H1 (cell line): ENCODE data around the gene AMH. TPM values are rescaled to one million over a fixed set of nuclear protein-coding genes. Genes with fewer than 3 reads are reported as not detected.

Experiments
- CTCF ChIA-PET: fragments of 300-600 bp; sonication (Branson Sonifier 250); formaldehyde crosslinking; loops from one replicate; lab custom pipeline; 2021; ENCODE audit not compliant: partially characterized antibody; lab: Charles Lee
- POLR2A ChIA-PET: fragments of 300-600 bp; sonication (Branson Sonifier 250); formaldehyde crosslinking; loops from one replicate; lab custom pipeline; 2021; ENCODE audit warnings: inconsistent platforms; ENCODE audit not compliant: partially characterized antibody; lab: Charles Lee
- DNase-seq, 2 experiments: peaks; one replicate each; pipeline versions ENCODE4 v3.0.0 to v3.0.0-alpha.2; 2010 to 2022; ENCODE audit warnings: low spot score in 2 of 2, low read depth in 1 of 2, mixed read lengths in 1 of 2
- FAIRE-seq: peaks from 2 replicates; lab custom pipeline; 2011; peaks lifted over from hg19 to GRCh38; lab: Jason Lieb, UNC
- H2AFZ ChIP-seq: 2 replicates; pipeline ENCODE4 v1.8.1; 2012; ENCODE audit warnings: low read length, inconsistent platforms
- H2AK5ac ChIP-seq: 2 replicates; pipeline ENCODE4 v1.6.1; 2013; ENCODE audit warnings: low read depth, low read length
- H2BK120ac ChIP-seq: replicated peaks from 2 replicates; pipeline ENCODE3; 2013; ENCODE audit warnings: low read depth, low read length, inconsistent platforms
- H2BK12ac ChIP-seq: 2 replicates; pipeline ENCODE4 v1.6.1; 2013; ENCODE audit warnings: low read depth, low read length
- H2BK15ac ChIP-seq: 2 replicates; pipeline ENCODE4 v1.6.1; 2013; ENCODE audit warnings: low read length
- H2BK20ac ChIP-seq: 2 replicates; pipeline ENCODE4 v1.6.1; 2013; ENCODE audit warnings: low read length
- H2BK5ac ChIP-seq: 2 replicates; pipeline ENCODE4 v1.6.1; 2013; ENCODE audit warnings: low read depth, low read length
- H3K14ac ChIP-seq: 2 replicates; pipeline ENCODE4 v1.6.1; 2013; ENCODE audit warnings: inconsistent platforms; ENCODE audit not compliant: insufficient read length
- H3K18ac ChIP-seq: 2 replicates; pipeline ENCODE4 v1.6.1; 2013; ENCODE audit warnings: low read length; ENCODE audit errors: extremely low read depth
- H3K23ac ChIP-seq: 2 replicates; pipeline ENCODE4 v1.6.1; 2013; ENCODE audit warnings: inconsistent platforms; ENCODE audit not compliant: insufficient read length
- H3K23me2 ChIP-seq: 2 replicates; pipeline ENCODE4 v1.6.1; 2013; ENCODE audit warnings: low read depth, low read length
- H3K27ac ChIP-seq: 2 replicates; pipeline ENCODE4 v1.6.1; 2011; ENCODE audit warnings: low read depth, low read length, inconsistent platforms
- H3K27me3 ChIP-seq, 4 experiments: replicated peaks in 1 of 4; 1 replicate in 1 of 4; 2 replicates in 3 of 4; pipeline versions ENCODE4 v1.6.1 to v1.8.1; 2011 to 2013; ENCODE audit warnings: low read length in 3 of 4, mild to moderate bottlenecking in 3 of 4, inconsistent platforms in 2 of 4, mixed read lengths in 2 of 4, moderate library complexity in 1 of 4; ENCODE audit not compliant: control insufficient read depth in 3 of 4, insufficient read depth in 3 of 4; ENCODE audit errors: extremely low read depth in 1 of 4
- H3K36me3 ChIP-seq, 4 experiments: 2 replicates each; pipeline versions ENCODE4 v1.6.1 to v1.8.1; 2011 to 2013; ENCODE audit warnings: mild to moderate bottlenecking in 4 of 4, low read length in 3 of 4, moderate library complexity in 2 of 4, control low read depth in 1 of 4, inconsistent platforms in 1 of 4; ENCODE audit not compliant: insufficient read depth in 4 of 4, control insufficient read depth in 2 of 4
- H3K4ac ChIP-seq: replicated peaks from 2 replicates; pipeline ENCODE3; 2013; ENCODE audit warnings: low read length, low read depth, mixed read lengths, inconsistent platforms; ENCODE audit not compliant: insufficient read length
- H3K4me1 ChIP-seq, 4 experiments: replicated peaks in 1 of 4; 1 replicate in 1 of 4; 2 replicates in 3 of 4; pipeline versions ENCODE4 v1.6.1 to v1.8.1; 2011 to 2013; ENCODE audit warnings: low read length in 3 of 4, inconsistent platforms in 2 of 4, mixed read lengths in 1 of 4; ENCODE audit not compliant: insufficient read depth in 4 of 4, control insufficient read depth in 3 of 4
- H3K4me2 ChIP-seq, 2 experiments: 2 replicates each; pipeline versions ENCODE4 v1.6.1 to v1.8.1; 2011 to 2013; ENCODE audit warnings: low read depth in 2 of 2, low read length in 2 of 2, control low read depth in 1 of 2, inconsistent platforms in 1 of 2, mild to moderate bottlenecking in 1 of 2; ENCODE audit not compliant: insufficient read depth in 1 of 2
- H3K4me3 ChIP-seq, 4 experiments: fragments of 200-600, 300-600 bp in 1 of 4; sonication (generic), shearing (Covaris generic), sonication (Bioruptor Twin) in 1 of 4; 2 replicates each; pipeline versions ENCODE4 v1.5.1 to v1.8.1; 2011 to 2016; ENCODE audit warnings: low read length in 4 of 4, low read depth in 3 of 4, control low read depth in 2 of 4, inconsistent platforms in 2 of 4, mild to moderate bottlenecking in 2 of 4, mixed read lengths in 1 of 4, moderate library complexity in 1 of 4; ENCODE audit not compliant: insufficient read depth in 2 of 4; ENCODE audit errors: extremely low read depth in 1 of 4
- H3K56ac ChIP-seq: replicated peaks from 2 replicates; pipeline ENCODE3; 2013; ENCODE audit warnings: low read depth, mild to moderate bottlenecking, mixed read lengths, low read length, inconsistent platforms; ENCODE audit not compliant: insufficient read length
- H3K79me1 ChIP-seq: 2 replicates; pipeline ENCODE4 v1.6.1; 2013; ENCODE audit warnings: low read depth, low read length, control low read depth
- H3K79me2 ChIP-seq, 2 experiments: 2 replicates each; pipeline versions ENCODE4 v1.6.1 to v1.8.1; 2012 to 2013; ENCODE audit warnings: low read length in 2 of 2, mild to moderate bottlenecking in 2 of 2, inconsistent platforms in 1 of 2; ENCODE audit not compliant: insufficient read depth in 2 of 2, control insufficient read depth in 1 of 2
- H3K9ac ChIP-seq, 4 experiments: replicated peaks in 1 of 4; 1 replicate in 1 of 4; 2 replicates in 3 of 4; pipeline versions ENCODE4 v1.6.1 to v1.8.1; 2011 to 2013; ENCODE audit warnings: low read depth in 3 of 4, low read length in 3 of 4, control low read depth in 2 of 4, mild to moderate bottlenecking in 2 of 4, moderate library complexity in 2 of 4, inconsistent platforms in 1 of 4; ENCODE audit errors: extremely low read depth in 1 of 4
- H3K9me3 ChIP-seq, 2 experiments: 2 replicates each; pipeline versions ENCODE4 v1.6.1 to v1.8.1; 2012 to 2013; ENCODE audit warnings: mild to moderate bottlenecking in 2 of 2, moderate library complexity in 2 of 2, control low read depth in 1 of 2, inconsistent platforms in 1 of 2, low read depth in 1 of 2, low read length in 1 of 2, mixed read lengths in 1 of 2; ENCODE audit not compliant: insufficient read depth in 2 of 2
- H4K20me1 ChIP-seq, 2 experiments: replicated peaks in 1 of 2; 2 replicates each; pipeline versions ENCODE3 to v1.8.1; 2011 to 2013; ENCODE audit warnings: inconsistent platforms in 2 of 2, low read length in 2 of 2, mild to moderate bottlenecking in 1 of 2; ENCODE audit not compliant: insufficient read depth in 2 of 2, control insufficient read depth in 1 of 2
- H4K5ac ChIP-seq: 2 replicates; pipeline ENCODE4 v1.6.1; 2013; ENCODE audit warnings: low read length, low read depth, mixed read lengths, inconsistent platforms; ENCODE audit not compliant: insufficient read length
- H4K8ac ChIP-seq: 2 replicates; pipeline ENCODE4 v1.8.0; 2013; ENCODE audit warnings: mild to moderate bottlenecking, moderate library complexity, low read length, inconsistent platforms; ENCODE audit not compliant: insufficient read depth; ENCODE audit errors: extremely low read depth
- H4K91ac ChIP-seq: replicated peaks from 2 replicates; pipeline ENCODE3; 2013; ENCODE audit warnings: low read length, mixed read lengths, inconsistent platforms; ENCODE audit not compliant: insufficient read length
- FOSL1 ChIP-seq: IDR thresholded peaks from 2 replicates; pipeline ENCODE4 v1.6.1; 2011; ENCODE audit warnings: mild to moderate bottlenecking, low read depth, low read length, moderate library complexity; ENCODE audit not compliant: insufficient read depth
- KDM1A ChIP-seq: fragments of 200-600, 300-600 bp; sonication (generic); IDR thresholded peaks from 2 replicates; pipeline ENCODE4 v1.7.1; 2016; ENCODE audit warnings: mild to moderate bottlenecking, low read length, borderline replicate concordance
- WGBS, 2 experiments: shearing (Covaris generic) in 1 of 2; methylation state at CpG; one replicate each; pipeline versions ENCODE4 v1.1.6 to v1.1.7; 2013 to 2015; ENCODE audit warnings: low lambda C conversion rate in 2 of 2, mixed read lengths in 2 of 2, inconsistent platforms in 1 of 2, low coverage in 1 of 2, missing lambda C conversion rate in 1 of 2; ENCODE audit not compliant: insufficient replicate concordance in 2 of 2, insufficient coverage in 1 of 2, insufficient read length in 1 of 2; ENCODE audit errors: extremely low coverage in 1 of 2, missing lambda C conversion rate in 1 of 2; 5-methylcytosine and 5-hydroxymethylcytosine counted together
- polyA plus RNA-seq, 7 experiments: library from polyadenylated mRNA; depleted of rRNA in 3 of 7; stranded (reverse) in 5 of 7; unstranded in 2 of 7; fragments of >200 nt in 5 of 7; fragments of 200-250 nt in 2 of 7; gene quantifications; 1 replicate in 5 of 7; 2 replicates in 1 of 7; 4 replicates in 1 of 7; pipeline versions ENCODE4 v1.2.1 to v1.2.3, GENCODE V29; 2011 to 2013; ENCODE audit warnings: missing spikeins in 2 of 7, mixed read lengths in 2 of 7
- total RNA-seq: library from RNA; stranded (reverse); fragmentation: NEBNext Ultra II Directional; extraction: Animal tissue kit (Norgen Biotek cat#: 25700); gene quantifications from 2 replicates; pipeline ENCODE4 v1.2.1, GENCODE V29; 2021

The AMH gene
- total and polyA plus RNA-seq, 2 of the 8 experiments (the other 6 are each of a cell fraction or from before 2014, with no cell fraction given), result 10.5 to 15.4 TPM

DNA sequence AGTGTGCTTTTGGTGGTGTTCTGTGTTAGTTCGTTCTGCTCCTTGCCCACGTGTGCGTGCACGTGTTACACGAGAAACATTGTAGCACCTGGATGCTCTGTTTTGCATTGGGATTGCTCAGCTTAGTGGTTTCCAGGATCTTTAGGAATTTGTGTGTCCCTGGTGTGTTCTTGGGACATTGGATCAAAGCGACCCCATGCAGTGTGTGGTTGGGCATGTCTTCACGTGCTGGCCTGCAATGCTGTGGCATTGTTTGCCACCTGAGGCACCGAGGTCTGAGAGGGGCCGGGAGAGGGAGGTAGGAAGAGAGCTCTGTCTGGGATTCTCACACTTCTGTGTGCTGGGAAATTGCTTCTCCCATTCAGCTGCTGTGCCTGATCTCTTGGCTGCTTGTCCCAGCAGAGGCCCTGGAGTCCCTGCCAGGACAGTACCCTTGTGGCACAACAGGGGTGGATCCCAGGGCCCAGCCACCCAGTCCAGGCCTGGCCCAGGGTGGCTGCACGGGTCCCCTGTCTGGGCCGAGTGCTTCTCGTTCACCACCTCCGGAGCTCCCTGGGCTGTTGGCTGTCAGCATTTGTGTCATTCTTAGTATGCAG is 24.3 kb upstream of the AMH start:
- no peak overlapping the region for H2BK15ac ChIP-seq
- H3K79me2 ChIP-seq, result no peaks in the 10 kb centered on the region
- H2BK20ac ChIP-seq, result no peak overlapping the region
- H3K4ac ChIP-seq, result no peak overlapping the region
- H2BK5ac ChIP-seq, result peak overlapping the region; percentile 61
- no peak overlapping the region for H2BK12ac ChIP-seq
- H3K36me3 ChIP-seq, result peaks cover 4 to 54% (median 15%) of the 10 kb centered on the region in 4 experiments
- H3K27me3 ChIP-seq, result no peaks in the 10 kb centered on the region
- peak overlapping the region; percentile 29; the same call in 1 of the 2 replicates for H3K27ac ChIP-seq
- no peak for FAIRE-seq
- peaks cover 0 to 12% of the 10 kb centered on the region in 2 experiments for H4K20me1 ChIP-seq
- H3K18ac ChIP-seq, result no peak overlapping the region
- DNase-seq, result no peak
- H2BK120ac ChIP-seq, result no peak overlapping the region
- no peak for TF ChIP-seq KDM1A
- no peak for TF ChIP-seq FOSL1
- CTCF ChIA-PET, result interaction anchor here (1.2 to 2.0 kb wide), 2 partner anchors 11 to 28 kb away, joined by 6 to 7 read pairs; no protein-coding TSS in a partner anchor
- no peak overlapping the region for H3K9ac ChIP-seq
- no peak overlapping the region for H4K91ac ChIP-seq
- H3K23me2 ChIP-seq, result no peaks in the 10 kb centered on the region
- no peaks in the 10 kb centered on the region for H3K9me3 ChIP-seq
- H3K56ac ChIP-seq, result no peak overlapping the region
- 98% methylated on average over 10 of the region's 13 CpGs; no CpG with 5 or more reads in 1 of the 2 experiments for WGBS, 2 experiments
- H4K8ac ChIP-seq, result no peak overlapping the region; the same call in 1 of the 2 replicates
- POLR2A ChIA-PET, result interaction anchor here (0.5 to 1.4 kb wide), 3 partner anchors 9 to 309 kb away, joined by 3 to 4 read pairs (median 3); no protein-coding TSS in a partner anchor
- no peak overlapping the region for H3K4me2 ChIP-seq
- H3K23ac ChIP-seq, result no peak overlapping the region
- H2AK5ac ChIP-seq, result no peak overlapping the region
- no peak overlapping the region for H2AFZ ChIP-seq
- no peaks in the 10 kb centered on the region for H3K4me1 ChIP-seq
- no peak overlapping the region for H4K5ac ChIP-seq
- H3K4me3 ChIP-seq, result no peak overlapping the region
- H3K14ac ChIP-seq, result no peak overlapping the region
- H3K79me1 ChIP-seq, result no peaks in the 10 kb centered on the region
